Keratinocyte (primary cell): ENCODE measurements around the gene TSPAN17. TPM values are rescaled to one million over a fixed set of nuclear protein-coding genes. Genes with fewer than 3 reads are reported as not detected.

ENCODE experiments used
- DNase-seq: peaks from one replicate; pipeline ENCODE4 v3.0.0-alpha.2; 2011; ENCODE audit warnings: low read depth, missing footprints, low spot score
- FAIRE-seq: peaks from 2 replicates; lab custom pipeline; 2011; peaks lifted over from hg19 to GRCh38; lab: Jason Lieb, UNC
- H2AFZ ChIP-seq: 2 replicates; pipeline ENCODE4 v1.6.0; 2012; ENCODE audit warnings: low read length, control low read depth, inconsistent platforms; ENCODE audit not compliant: control insufficient read depth
- H3K27ac ChIP-seq: 2 replicates; pipeline ENCODE4 v1.5.1; 2011; ENCODE audit warnings: low read length; ENCODE audit not compliant: control insufficient read depth, insufficient read depth
- H3K27me3 ChIP-seq: 3 replicates; pipeline ENCODE4 v1.6.0; 2011; ENCODE audit warnings: low read length; ENCODE audit not compliant: control insufficient read depth, insufficient read depth; ENCODE audit errors: extremely low read depth
- H3K36me3 ChIP-seq, 2 experiments: 2 replicates in 1 of 2; 3 replicates in 1 of 2; pipeline ENCODE4 v1.5.1; 2011; ENCODE audit warnings: low read length in 2 of 2, mild to moderate bottlenecking in 1 of 2; ENCODE audit not compliant: control insufficient read depth in 2 of 2, insufficient read depth in 2 of 2; ENCODE audit errors: extremely low read depth in 1 of 2
- H3K4me1 ChIP-seq: 3 replicates; pipeline ENCODE4 v1.5.1; 2011; ENCODE audit warnings: low read length; ENCODE audit not compliant: control insufficient read depth, insufficient read depth; ENCODE audit errors: extremely low read depth
- H3K4me2 ChIP-seq: 3 replicates; pipeline ENCODE4 v1.6.0; 2011; ENCODE audit warnings: low read depth, low read length; ENCODE audit not compliant: control insufficient read depth, insufficient read depth; ENCODE audit errors: extremely low read depth
- H3K4me3 ChIP-seq, 3 experiments: fragments of 200-600 bp in 1 of 3; sonication (generic) in 1 of 3; 2 replicates in 2 of 3; 3 replicates in 1 of 3; pipeline ENCODE4 v1.5.1; 2011 to 2016; ENCODE audit warnings: low read length in 3 of 3, mild to moderate bottlenecking in 3 of 3, control low read depth in 2 of 3, inconsistent platforms in 1 of 3, low read depth in 1 of 3, mixed read lengths in 1 of 3, mixed run types in 1 of 3, moderate library complexity in 1 of 3; ENCODE audit not compliant: control insufficient read depth in 2 of 3, insufficient read depth in 2 of 3; ENCODE audit errors: extremely low read depth in 1 of 3
- H3K79me2 ChIP-seq: 2 replicates; pipeline ENCODE4 v1.6.0; 2012; ENCODE audit warnings: low read length; ENCODE audit not compliant: control insufficient read depth, insufficient read depth
- H3K9ac ChIP-seq: 3 replicates; pipeline ENCODE4 v1.6.0; 2011; ENCODE audit warnings: low read length; ENCODE audit not compliant: control insufficient read depth, insufficient read depth; ENCODE audit errors: extremely low read depth
- H3K9me1 ChIP-seq: 3 replicates; pipeline ENCODE4 v1.6.0; 2011; ENCODE audit warnings: low read length; ENCODE audit not compliant: control insufficient read depth, insufficient read depth; ENCODE audit errors: extremely low read depth
- H3K9me3 ChIP-seq: 2 replicates; pipeline ENCODE4 v1.5.1; 2012; ENCODE audit warnings: low read depth, low read length; ENCODE audit not compliant: control insufficient read depth
- H4K20me1 ChIP-seq: 3 replicates; pipeline ENCODE4 v1.6.0; 2011; ENCODE audit warnings: low read length; ENCODE audit not compliant: control insufficient read depth, insufficient read depth; ENCODE audit errors: extremely low read depth
- CTCF ChIP-seq, 3 experiments: IDR thresholded peaks in 1 of 3; conservative IDR thresholded peaks in 1 of 3; optimal IDR thresholded peaks in 1 of 3; 2 replicates in 2 of 3; 3 replicates in 1 of 3; pipeline versions ENCODE3 to v1.5.1; 2011; ENCODE audit warnings: low read length in 3 of 3, mild to moderate bottlenecking in 3 of 3, moderate library complexity in 2 of 3, control low read depth in 1 of 3, inconsistent platforms in 1 of 3; ENCODE audit not compliant: insufficient read depth in 2 of 3; ENCODE audit errors: extremely low read depth in 1 of 3
- EZH2 ChIP-seq: IDR thresholded peaks from one replicate; pipeline ENCODE4 v1.6.1; 2012; ENCODE audit warnings: inconsistent platforms, mild to moderate bottlenecking, low read length, moderate library complexity
- dilution Hi-C: fragments of 300-500 bp; cut with MboI; formaldehyde crosslinking; loops from one replicate; pipeline ENCODE4 v1.7.0; 2020; ENCODE audit warnings: low sequenced_read_pairs; ENCODE audit not compliant: extremely low pct_ligation_motif_present
- polyA plus RNA-seq, 5 experiments: library from polyadenylated mRNA; depleted of rRNA in 3 of 5; stranded (reverse) in 3 of 5; stranded (forward) in 1 of 5; unstranded in 1 of 5; fragments of >200 nt; gene quantifications; 1 replicate in 1 of 5; 2 replicates in 3 of 5; 3 replicates in 1 of 5; pipeline versions ENCODE4 v1.2.1 to v1.2.3, GENCODE V29; 2011 to 2012; ENCODE audit warnings: missing spikeins in 2 of 5, low read depth in 1 of 5, low replicate concordance in 1 of 5

TSPAN17 gene
- polyA plus RNA-seq, 1 donor (not counting 4 experiments of a cell fraction or from before 2014, with no cell fraction given) = 53.1 TPM

DNA sequence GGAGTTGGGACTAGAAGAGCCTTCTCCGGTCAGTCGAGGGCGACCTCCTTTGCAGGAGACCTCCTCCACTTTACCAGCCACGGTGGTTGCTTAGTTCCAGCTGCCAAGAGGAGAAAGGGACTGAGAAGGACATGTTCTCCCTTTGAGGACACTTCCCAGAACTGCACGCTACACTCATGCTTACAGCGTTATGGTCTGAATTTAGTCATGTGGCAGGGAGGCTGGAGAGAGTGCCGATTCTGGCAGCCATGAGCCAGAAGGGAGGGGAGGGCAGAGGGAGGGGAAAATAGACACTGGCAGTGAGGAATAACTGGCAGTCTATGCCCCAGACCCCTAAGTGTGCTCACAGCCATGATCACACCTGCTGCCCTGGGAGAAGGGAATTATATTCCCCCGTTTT is 47.8 kb downstream of the TSPAN17 start:
- H4K20me1 ChIP-seq = no peaks in the 10 kb centered on the region
- peaks cover 58% of the 10 kb centered on the region for H3K27me3 ChIP-seq
- no peaks in the 10 kb centered on the region for H3K9me3 ChIP-seq
- no peaks in the 10 kb centered on the region for H3K36me3 ChIP-seq
- dilution Hi-C loops = no loop called here
- H3K27ac ChIP-seq = no peak overlapping the region
- H3K4me3 ChIP-seq = no peak overlapping the region
- H3K9me1 ChIP-seq = no peaks in the 10 kb centered on the region
- no peak overlapping the region for H3K9ac ChIP-seq
- TF ChIP-seq CTCF (optimal IDR thresholded peaks at IDR 0.05 in 1 of 3, IDR thresholded peaks at IDR 0.05 in 1 of 3, conservative IDR thresholded peaks at IDR 0.05 in 1 of 3; ENCODE audit: extremely low read depth in 1 of 3, insufficient read depth in 2 of 3, low read length in 3 of 3) = no peak
- FAIRE-seq (no peak), DNase-seq (no peak)
- no peak overlapping the region for H3K4me2 ChIP-seq
- H3K79me2 ChIP-seq = no peaks in the 10 kb centered on the region
- H3K4me1 ChIP-seq = no peaks in the 10 kb centered on the region
- H2AFZ ChIP-seq = no peak overlapping the region

DNA sequence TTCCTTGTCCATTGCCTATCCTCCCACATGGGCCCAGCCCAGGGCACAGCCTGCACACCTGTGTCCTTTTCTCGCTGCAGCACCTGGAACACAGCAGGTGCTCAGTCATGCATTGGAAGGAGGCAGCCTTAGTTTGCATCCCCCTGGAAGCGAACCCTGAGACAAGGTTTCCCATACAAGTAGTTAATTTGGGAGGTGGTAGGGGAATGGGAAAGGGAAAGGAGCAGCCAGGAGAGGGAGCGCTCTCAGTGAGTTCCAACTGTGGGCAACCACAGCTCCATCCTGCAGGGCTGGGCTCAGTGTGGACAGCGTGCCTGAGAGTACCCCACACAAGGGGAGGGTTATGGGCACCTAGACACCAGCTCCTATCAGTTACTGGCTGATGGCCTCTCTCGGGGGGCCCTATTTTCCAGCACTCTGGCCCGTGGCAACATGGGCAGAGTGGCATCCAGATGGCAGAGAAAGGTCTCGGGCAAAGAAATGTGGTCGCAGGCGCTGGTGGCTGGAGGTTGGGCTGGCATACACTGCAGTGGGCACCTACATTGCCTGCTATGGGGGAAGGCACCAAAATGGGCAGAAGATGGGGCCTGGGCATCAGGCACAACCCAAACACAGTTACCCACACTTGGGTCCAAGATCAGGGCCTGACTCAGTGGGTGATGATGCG is 50.1 kb downstream of the TSPAN17 start:
- Histone ChIP-seq H3K36me3 (no peaks in the 10 kb centered on the region), H2AFZ (no peak overlapping the region), H4K20me1 (no peaks in the 10 kb centered on the region), H3K27me3 (peaks cover 59% of the 10 kb centered on the region), H3K4me3 (no peak overlapping the region), H3K79me2 (no peaks in the 10 kb centered on the region), H3K4me1 (no peaks in the 10 kb centered on the region), H3K27ac (no peak overlapping the region), H3K9ac (no peak overlapping the region), H3K9me1 (no peaks in the 10 kb centered on the region), H3K4me2 (no peak overlapping the region), H3K9me3 (no peaks in the 10 kb centered on the region)
- FAIRE-seq (no peak), DNase-seq (no peak)
- dilution Hi-C loops = no loop called here
- no peak for TF ChIP-seq CTCF (optimal IDR thresholded peaks at IDR 0.05 in 1 of 3, IDR thresholded peaks at IDR 0.05 in 1 of 3, conservative IDR thresholded peaks at IDR 0.05 in 1 of 3; ENCODE audit: extremely low read depth in 1 of 3, insufficient read depth in 2 of 3, low read length in 3 of 3)
- TF ChIP-seq EZH2 = no peak
